HG03175 (cell line): Measurements from ENCODE around the gene TSACC.

Experiments
- ATAC-seq: cut with Tn5 transposase; IDR thresholded peaks from one replicate; pipeline ENCODE4 v1.9.1; 2021; ENCODE audit warnings: mild to moderate bottlenecking, moderate library complexity; ENCODE audit not compliant: unreplicated experiment

Gene TSACC

GRCh38 chr1:156372876-156373275 lies 34.5 kb downstream of the TSACC start:
- no peak for ATAC-seq

- ATAC-seq: no peak
These were observed 35.2 kb downstream of the TSACC start for GRCh38 chr1:156373546-156373945.

- ATAC-seq: no peak
These were observed 37.8 kb downstream of the TSACC start for GRCh38 chr1:156376146-156376545.

GRCh38 chr1:156376958-156377919 lies 38.9 kb downstream of the TSACC start:
- ATAC-seq: no peak

GRCh38 chr1:156378557-156378956 lies 40.2 kb downstream of the TSACC start:
- ATAC-seq: no peak

- no peak for ATAC-seq
These were observed 41.3 kb downstream of the TSACC start for GRCh38 chr1:156379420-156380165.

GRCh38 chr1:156382561-156382960 lies 44.2 kb downstream of the TSACC start:
- no peak for ATAC-seq

- ATAC-seq: no peak
These were observed 44.7 kb downstream of the TSACC start for GRCh38 chr1:156383023-156383422.

- ATAC-seq: no peak
These were observed 45.7 kb downstream of the TSACC start for GRCh38 chr1:156384007-156384406.

GRCh38 chr1:156384658-156385057 lies 46.3 kb downstream of the TSACC start:
- ATAC-seq: no peak

GRCh38 chr1:156385534-156386031 lies 47.3 kb downstream of the TSACC start:
- ATAC-seq: no peak

- ATAC-seq: no peak
These were observed 48.0 kb downstream of the TSACC start for GRCh38 chr1:156386134-156386901.

- ATAC-seq: no peak
These were observed 48.9 kb downstream of the TSACC start for GRCh38 chr1:156386949-156387869.

- no peak for ATAC-seq
These were observed 49.5 kb downstream of the TSACC start for GRCh38 chr1:156387870-156388173.

- ATAC-seq: no peak
These were observed 50.1 kb downstream of the TSACC start for GRCh38 chr1:156388174-156389137.

- no peak for ATAC-seq
These were observed 51.0 kb downstream of the TSACC start for GRCh38 chr1:156389311-156389710.

GRCh38 chr1:156390469-156391365 lies 52.4 kb downstream of the TSACC start:
- ATAC-seq: no peak

GRCh38 chr1:156391366-156391677 lies 53.0 kb downstream of the TSACC start:
- ATAC-seq: no peak
